Epithelial cell of esophagus (primary cell): ENCODE data around the gene TENM3.

Experiments used
- DNase-seq: peaks from one replicate; pipeline ENCODE4 v3.0.0; 2010; ENCODE audit warnings: low read depth
- H3K4me3 ChIP-seq: 2 replicates; pipeline ENCODE4 v1.5.1; 2011; ENCODE audit warnings: mild to moderate bottlenecking, low read length, control low read depth
- CTCF ChIP-seq: IDR thresholded peaks from 2 replicates; pipeline ENCODE4 v1.5.1; 2011; ENCODE audit warnings: low read depth, mild to moderate bottlenecking, low read length, control low read depth, inconsistent platforms; ENCODE audit not compliant: insufficient read depth; ENCODE audit errors: missing control alignments

TENM3 gene

GRCh38 chr4:182752158-182752910 is 509.1 kb downstream of the TENM3 start:
- TF ChIP-seq CTCF, result no peak
- peak; percentile 46 for DNase-seq

GRCh38 chr4:182754895-182755294 is 511.7 kb downstream of the TENM3 start:
- TF ChIP-seq CTCF, result no peak
- no peak overlapping the region for H3K4me3 ChIP-seq
- DNase-seq, result no peak

More at GRCh38 chr4:182752158-182752910, 509.1 kb downstream of the TENM3 start:
- no peak overlapping the region for H3K4me3 ChIP-seq

DNA sequence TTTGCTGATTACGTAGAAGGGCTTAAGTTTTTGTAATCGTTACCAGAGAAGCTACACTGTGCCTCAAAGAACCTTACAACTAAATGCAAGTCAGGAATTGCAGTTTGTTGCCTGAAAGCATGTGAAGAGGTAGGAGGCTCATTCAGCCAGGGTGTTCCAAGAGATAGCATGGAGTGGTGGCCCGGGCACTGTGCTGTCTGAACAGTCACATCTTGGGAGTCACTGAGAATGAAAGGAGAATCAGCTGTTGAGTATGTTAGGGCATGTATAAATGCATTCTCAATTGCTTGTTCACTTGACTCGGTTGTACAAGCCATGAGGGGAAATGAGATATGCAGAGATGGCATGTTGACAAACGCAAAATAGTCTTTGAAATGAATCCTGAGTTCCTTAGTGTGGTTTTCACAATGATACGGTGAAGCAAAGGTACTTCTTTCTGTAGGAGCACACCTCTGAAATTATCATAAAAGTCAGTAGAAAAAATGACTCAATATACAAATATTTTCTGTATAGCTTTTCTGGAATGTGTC is 513.0 kb downstream of the TENM3 start:
- DNase-seq, result peak; percentile 39
- H3K4me3 ChIP-seq, result no peak overlapping the region
- TF ChIP-seq CTCF, result no peak

DNA sequence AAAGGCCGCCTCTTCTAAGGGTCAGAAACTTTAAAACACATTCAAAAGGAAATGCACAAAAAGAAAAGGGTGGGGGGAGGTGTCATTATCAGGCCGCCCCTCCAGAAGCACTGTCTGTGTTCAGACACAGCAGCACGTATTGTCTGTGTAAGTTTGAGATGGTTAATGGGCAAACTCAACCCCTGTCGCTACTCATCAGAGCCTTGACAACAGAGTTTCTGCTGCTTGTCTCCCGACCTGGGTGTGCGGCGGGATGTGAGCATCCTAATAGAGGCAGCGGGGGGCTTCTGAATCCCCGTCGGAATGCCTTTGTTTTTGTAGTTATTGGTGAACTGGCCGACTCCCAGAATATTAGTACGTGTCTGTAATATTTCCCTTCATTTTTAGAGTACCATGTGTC is 515.1 kb downstream of the TENM3 start:
- no peak for TF ChIP-seq CTCF
- DNase-seq, result no peak
- H3K4me3 ChIP-seq, result no peak overlapping the region

- no peak for DNase-seq
- no peak overlapping the region for H3K4me3 ChIP-seq
- no peak for TF ChIP-seq CTCF
These were observed 517.4 kb downstream of the TENM3 start for GRCh38 chr4:182760551-182761043.

GRCh38 chr4:182764137-182764536 is 520.9 kb downstream of the TENM3 start:
- no peak overlapping the region for H3K4me3 ChIP-seq
- peak; percentile 51 for DNase-seq
- TF ChIP-seq CTCF, result no peak
